GM23248 (cell line): ENCODE data around the gene ITGAV. TPM values are rescaled to one million over a fixed set of nuclear protein-coding genes. Genes with fewer than 3 reads are reported as not detected.

Experiments
- DNase-seq: peaks from one replicate; pipeline ENCODE4 v3.0.0-alpha.2; 2015
- H2AFZ ChIP-seq: fragments of 200-600 bp; sonication (generic); 2 replicates; pipeline ENCODE4 v1.6.1; 2016; ENCODE audit warnings: antibody characterized with exemption
- H3F3A ChIP-seq: fragments of 200-600 bp; sonication (generic); 2 replicates; pipeline ENCODE4 v1.6.1; 2016; ENCODE audit warnings: mild to moderate bottlenecking, antibody characterized with exemption, mixed run types; ENCODE audit not compliant: insufficient read depth
- H3K27ac ChIP-seq: fragments of 200-600 bp; sonication (generic); 2 replicates; pipeline ENCODE4 v1.5.1; 2016; ENCODE audit warnings: mild to moderate bottlenecking
- H3K27me3 ChIP-seq: fragments of 200-600 bp; sonication (generic); replicated peaks from 2 replicates; pipeline ENCODE4 v1.6.1; 2016; ENCODE audit warnings: mild to moderate bottlenecking; ENCODE audit not compliant: insufficient read depth
- H3K36me3 ChIP-seq: fragments of 200-600 bp; sonication (generic); 2 replicates; pipeline ENCODE4 v1.6.1; 2016; ENCODE audit warnings: low read depth, mild to moderate bottlenecking
- H3K4me1 ChIP-seq: fragments of 200-600 bp; sonication (generic); 2 replicates; pipeline ENCODE4 v1.6.1; 2016; ENCODE audit warnings: mild to moderate bottlenecking; ENCODE audit not compliant: insufficient read depth
- H3K4me2 ChIP-seq: fragments of 200-600 bp; sonication (generic); one replicate; pipeline ENCODE4 v1.6.1; 2016; ENCODE audit warnings: mild to moderate bottlenecking; ENCODE audit not compliant: unreplicated experiment
- H3K4me3 ChIP-seq: fragments of 200-600 bp; sonication (generic); 2 replicates; pipeline ENCODE4 v1.5.1; 2016; ENCODE audit warnings: mild to moderate bottlenecking
- H3K79me2 ChIP-seq: fragments of 200-600 bp; sonication (generic); 2 replicates; pipeline ENCODE4 v1.6.1; 2016; ENCODE audit warnings: mild to moderate bottlenecking; ENCODE audit not compliant: insufficient read depth
- H3K9ac ChIP-seq: fragments of 200-600 bp; sonication (generic); 2 replicates; pipeline ENCODE4 v1.6.1; 2016; ENCODE audit warnings: mild to moderate bottlenecking
- H3K9me2 ChIP-seq: fragments of 200-600 bp; sonication (generic); 2 replicates; pipeline ENCODE4 v1.6.1; 2016; ENCODE audit warnings: mixed run types, mild to moderate bottlenecking, moderate library complexity; ENCODE audit not compliant: insufficient read depth
- H3K9me3 ChIP-seq: fragments of 200-600 bp; sonication (generic); one replicate; pipeline ENCODE4 v1.6.1; 2017; ENCODE audit warnings: low read depth
- H4K20me1 ChIP-seq: fragments of 200-600 bp; sonication (generic); 2 replicates; pipeline ENCODE4 v1.6.0; 2016; ENCODE audit not compliant: insufficient read depth
- EZH2 ChIP-seq: fragments of 200-600 bp; sonication (generic); IDR thresholded peaks from 2 replicates; pipeline ENCODE4 v1.6.1; 2018; ENCODE audit warnings: antibody characterized with exemption, mild to moderate bottlenecking; ENCODE audit not compliant: insufficient read depth, poor library complexity, severe bottlenecking
- EZH2phosphoT487 ChIP-seq: fragments of 200-600 bp; sonication (generic); IDR thresholded peaks from 2 replicates; pipeline ENCODE4 v1.6.1; 2018; ENCODE audit warnings: antibody characterized with exemption, moderate library complexity, mild to moderate bottlenecking, low read depth; ENCODE audit not compliant: insufficient read depth
- WGBS, 2 experiments: methylation state at CpG; one replicate each; pipeline ENCODE4 v1.1.6; 2015 to 2017; ENCODE audit warnings: low lambda C conversion rate in 2 of 2, low coverage in 1 of 2; ENCODE audit errors: missing lambda C conversion rate in 2 of 2; 5-methylcytosine and 5-hydroxymethylcytosine counted together
- in situ Hi-C: fragments of 300-500 bp; cut with MboI; formaldehyde crosslinking; loops from 2 replicates; pipeline ENCODE4 v1.15.0; 2020
- polyA plus RNA-seq: library from polyadenylated mRNA; unstranded; fragments of >200 nt; fragmentation: Nextera tagmentation; extraction: Ambion mirVana; gene quantifications from 2 replicates; pipeline ENCODE4 v1.2.1, GENCODE V29; 2016
- total RNA-seq: library from RNA; depleted of rRNA; stranded (reverse); fragments of >200 nt; shearing (Covaris generic); gene quantifications from 2 replicates; pipeline ENCODE4 v1.2.3, GENCODE V29; 2014

ITGAV gene
- total and polyA plus RNA-seq, 2 experiments from 2014 or later = 61.9 to 250 TPM

DNA sequence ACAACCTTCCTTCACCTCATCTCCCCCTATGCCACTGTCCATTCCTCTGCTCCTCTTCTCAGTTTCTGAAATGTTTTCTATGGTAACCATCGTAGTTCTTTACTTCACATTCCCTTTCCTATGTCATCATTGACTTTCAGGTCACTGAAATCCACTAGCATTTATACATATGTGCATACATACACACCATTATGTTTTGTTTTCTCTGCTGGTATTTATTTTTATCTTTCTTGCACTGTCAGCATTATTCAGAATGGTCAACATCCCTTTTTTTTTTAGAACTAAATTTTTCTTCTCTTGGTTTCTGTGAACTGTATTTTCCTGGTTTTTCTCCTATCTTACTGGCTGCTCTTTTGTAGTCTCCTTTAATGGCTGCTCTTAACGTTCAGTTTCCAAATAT, 33.2 kb downstream of the ITGAV start:
- no peak overlapping the region for H3K4me3 ChIP-seq
- H3F3A ChIP-seq = no peaks in the 10 kb centered on the region
- H3K27ac ChIP-seq = no peak overlapping the region
- no peaks in the 10 kb centered on the region for H3K9me2 ChIP-seq
- H3K79me2 ChIP-seq = peaks cover 39% of the 10 kb centered on the region
- H3K4me2 ChIP-seq = no peak overlapping the region
- no peaks in the 10 kb centered on the region for H3K4me1 ChIP-seq
- H3K36me3 ChIP-seq = peaks cover 38% of the 10 kb centered on the region; the same call in 1 of the 2 replicates
- TF ChIP-seq EZH2 (no peak), EZH2phosphoT487 (no peak)
- no peaks in the 10 kb centered on the region for H3K9me3 ChIP-seq
- no peaks in the 10 kb centered on the region for H4K20me1 ChIP-seq
- WGBS, 2 experiments = 97 to 100% methylated on average over 2 of the region's 2 CpGs
- H3K9ac ChIP-seq = no peak overlapping the region
- no peak overlapping the region for H2AFZ ChIP-seq
- in situ Hi-C loops = no loop called here
- H3K27me3 ChIP-seq = no peaks in the 10 kb centered on the region
- DNase-seq = no peak

DNA sequence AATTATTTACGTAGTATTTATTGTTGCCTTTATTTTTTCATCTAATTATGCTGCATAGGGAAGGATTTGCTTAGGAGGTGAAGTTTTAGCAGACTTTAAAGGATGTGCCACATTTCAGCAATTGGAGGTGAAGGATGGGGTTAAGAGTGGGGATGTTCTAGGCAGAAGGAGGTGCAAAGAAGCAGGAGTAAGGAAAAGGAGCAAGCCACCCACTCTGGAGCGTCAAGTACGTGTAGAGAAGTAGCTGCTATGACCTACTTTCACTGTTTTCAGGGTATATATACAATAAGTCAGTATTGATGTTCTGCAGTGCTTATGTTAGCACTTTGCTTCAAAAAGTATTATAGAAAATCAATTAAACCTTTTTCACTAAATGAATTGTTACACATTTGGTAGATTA, 34.4 kb downstream of the ITGAV start:
- Histone ChIP-seq H3K27me3 (no peaks in the 10 kb centered on the region), H3K79me2 (peaks cover 36% of the 10 kb centered on the region), H3F3A (no peaks in the 10 kb centered on the region), H3K4me1 (no peaks in the 10 kb centered on the region), H3K4me3 (no peak overlapping the region), H3K27ac (no peak overlapping the region), H3K9me2 (no peaks in the 10 kb centered on the region), H3K9ac (no peak overlapping the region), H2AFZ (no peak overlapping the region), H3K36me3 (peaks cover 38% of the 10 kb centered on the region; the same call in 1 of the 2 replicates), H3K9me3 (no peaks in the 10 kb centered on the region), H3K4me2 (no peak overlapping the region), H4K20me1 (no peaks in the 10 kb centered on the region)
- no peak for DNase-seq
- TF ChIP-seq EZH2 (no peak), EZH2phosphoT487 (no peak)
- 98 to 99% methylated on average over 3 of the region's 3 CpGs for whole genome bisulfite sequencing, 2 experiments
- in situ Hi-C loops = no loop called here

DNA sequence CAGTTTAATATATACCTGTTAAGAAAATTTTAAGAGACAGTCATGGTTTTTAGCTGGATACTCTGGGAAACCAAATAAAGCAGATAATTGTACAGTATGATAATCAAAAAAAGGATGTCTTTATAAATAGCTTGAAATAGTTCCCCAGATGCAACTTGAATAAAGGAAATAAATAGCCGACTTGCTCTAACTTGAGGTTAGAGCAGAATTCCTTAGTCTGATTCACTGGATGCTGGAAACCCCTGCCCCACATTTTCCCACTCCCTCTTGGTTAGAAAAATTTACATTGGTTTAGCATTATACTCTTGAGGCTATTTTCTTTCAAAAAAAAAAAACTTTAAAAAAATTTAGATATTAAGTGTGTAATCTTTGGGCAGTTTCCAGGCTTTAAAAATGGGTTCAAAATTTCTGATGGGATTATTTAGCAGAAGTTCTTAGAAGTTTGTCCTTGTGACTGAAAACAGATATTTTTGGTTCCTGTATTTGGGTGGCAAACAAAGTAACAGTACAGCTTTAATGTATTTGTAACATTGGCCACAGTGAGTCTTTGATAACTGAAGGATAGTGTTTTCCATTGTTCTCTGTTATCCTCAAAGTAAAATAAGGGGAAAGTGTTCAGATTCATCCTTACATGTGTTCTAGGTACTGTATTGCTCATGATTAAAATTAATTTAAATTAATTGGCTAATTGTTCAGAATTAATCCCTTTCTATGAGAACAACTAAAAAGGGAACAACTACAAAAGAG, 39.6 kb downstream of the ITGAV start:
- 97 to 100% methylated on average over 1 of the region's 1 CpG for WGBS, 2 experiments
- H4K20me1 ChIP-seq = no peaks in the 10 kb centered on the region
- H3K36me3 ChIP-seq = peaks cover 25% of the 10 kb centered on the region; the same call in 1 of the 2 replicates
- no peak for DNase-seq
- H3F3A ChIP-seq = no peaks in the 10 kb centered on the region
- TF ChIP-seq EZH2phosphoT487 = no peak
- no peak for TF ChIP-seq EZH2
- H3K4me3 ChIP-seq = no peak overlapping the region
- H3K27me3 ChIP-seq = no peaks in the 10 kb centered on the region
- no peak overlapping the region for H2AFZ ChIP-seq
- no peak overlapping the region for H3K27ac ChIP-seq
- H3K4me2 ChIP-seq = no peak overlapping the region
- peaks cover 35% of the 10 kb centered on the region for H3K79me2 ChIP-seq
- H3K9me2 ChIP-seq = no peaks in the 10 kb centered on the region
- no peak overlapping the region for H3K9ac ChIP-seq
- no peaks in the 10 kb centered on the region for H3K9me3 ChIP-seq
- in situ Hi-C loops = no loop called here
- no peaks in the 10 kb centered on the region for H3K4me1 ChIP-seq

DNA sequence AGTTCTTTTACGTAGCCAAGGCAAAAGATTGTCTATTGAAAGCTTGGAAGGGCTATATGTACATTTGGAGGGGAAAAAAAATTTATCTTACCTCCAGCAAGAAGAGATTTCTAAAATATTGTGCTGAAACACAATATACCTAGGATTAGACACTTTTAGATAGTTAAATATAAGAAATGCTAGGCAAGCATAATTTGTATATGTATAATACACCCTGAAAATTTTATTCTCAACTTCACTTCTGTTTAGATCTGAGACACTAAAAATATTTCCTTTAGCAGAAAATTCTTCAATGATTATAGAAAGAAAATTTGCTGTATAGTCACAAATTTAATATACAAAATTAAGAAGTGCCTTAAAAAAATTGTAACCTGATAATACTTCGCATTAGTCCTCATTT, 42.6 kb downstream of the ITGAV start:
- no peak overlapping the region for H3K4me2 ChIP-seq
- H3K36me3 ChIP-seq = 0 out of 2 replicates have a peak, but pooled peaks cover 7% of the 10 kb centered on the region
- H3K27ac ChIP-seq = no peak overlapping the region
- no peaks in the 10 kb centered on the region for H4K20me1 ChIP-seq
- TF ChIP-seq EZH2phosphoT487 (no peak), EZH2 (no peak)
- H3K79me2 ChIP-seq = peaks cover 25% of the 10 kb centered on the region
- H3K4me3 ChIP-seq = no peak overlapping the region
- in situ Hi-C loops = no loop called here
- no peaks in the 10 kb centered on the region for H3K4me1 ChIP-seq
- no peak for DNase-seq
- H2AFZ ChIP-seq = no peak overlapping the region
- no peaks in the 10 kb centered on the region for H3K9me3 ChIP-seq
- H3K9ac ChIP-seq = no peak overlapping the region
- H3F3A ChIP-seq = no peaks in the 10 kb centered on the region
- no peaks in the 10 kb centered on the region for H3K27me3 ChIP-seq
- no peaks in the 10 kb centered on the region for H3K9me2 ChIP-seq
- 99% methylated on average over 2 of the region's 2 CpGs for WGBS, 2 experiments
